H1 (cell line): ENCODE measurements around the gene RBM18. TPM values are rescaled to one million over a fixed set of nuclear protein-coding genes. Genes with fewer than 3 reads are reported as not detected.

Experiments used
- CTCF ChIA-PET: fragments of 300-600 bp; sonication (Branson Sonifier 250); formaldehyde crosslinking; loops from one replicate; lab custom pipeline; 2021; ENCODE audit not compliant: partially characterized antibody; lab: Charles Lee
- POLR2A ChIA-PET: fragments of 300-600 bp; sonication (Branson Sonifier 250); formaldehyde crosslinking; loops from one replicate; lab custom pipeline; 2021; ENCODE audit warnings: inconsistent platforms; ENCODE audit not compliant: partially characterized antibody; lab: Charles Lee
- DNase-seq, 2 experiments: peaks; one replicate each; pipeline versions ENCODE4 v3.0.0 to v3.0.0-alpha.2; 2010 to 2022; ENCODE audit warnings: low spot score in 2 of 2, low read depth in 1 of 2, mixed read lengths in 1 of 2
- FAIRE-seq: peaks from 2 replicates; lab custom pipeline; 2011; peaks lifted over from hg19 to GRCh38; lab: Jason Lieb, UNC
- H2AFZ ChIP-seq: 2 replicates; pipeline ENCODE4 v1.8.1; 2012; ENCODE audit warnings: low read length, inconsistent platforms
- H2AK5ac ChIP-seq: 2 replicates; pipeline ENCODE4 v1.6.1; 2013; ENCODE audit warnings: low read depth, low read length
- H2BK120ac ChIP-seq: replicated peaks from 2 replicates; pipeline ENCODE3; 2013; ENCODE audit warnings: low read depth, low read length, inconsistent platforms
- H2BK12ac ChIP-seq: 2 replicates; pipeline ENCODE4 v1.6.1; 2013; ENCODE audit warnings: low read depth, low read length
- H2BK15ac ChIP-seq: 2 replicates; pipeline ENCODE4 v1.6.1; 2013; ENCODE audit warnings: low read length
- H2BK20ac ChIP-seq: 2 replicates; pipeline ENCODE4 v1.6.1; 2013; ENCODE audit warnings: low read length
- H2BK5ac ChIP-seq: 2 replicates; pipeline ENCODE4 v1.6.1; 2013; ENCODE audit warnings: low read depth, low read length
- H3K14ac ChIP-seq: 2 replicates; pipeline ENCODE4 v1.6.1; 2013; ENCODE audit warnings: inconsistent platforms; ENCODE audit not compliant: insufficient read length
- H3K18ac ChIP-seq: 2 replicates; pipeline ENCODE4 v1.6.1; 2013; ENCODE audit warnings: low read length; ENCODE audit errors: extremely low read depth
- H3K23ac ChIP-seq: 2 replicates; pipeline ENCODE4 v1.6.1; 2013; ENCODE audit warnings: inconsistent platforms; ENCODE audit not compliant: insufficient read length
- H3K23me2 ChIP-seq: 2 replicates; pipeline ENCODE4 v1.6.1; 2013; ENCODE audit warnings: low read depth, low read length
- H3K27ac ChIP-seq: 2 replicates; pipeline ENCODE4 v1.6.1; 2011; ENCODE audit warnings: low read depth, low read length, inconsistent platforms
- H3K27me3 ChIP-seq, 4 experiments: replicated peaks in 1 of 4; 1 replicate in 1 of 4; 2 replicates in 3 of 4; pipeline versions ENCODE4 v1.6.1 to v1.8.1; 2011 to 2013; ENCODE audit warnings: low read length in 3 of 4, mild to moderate bottlenecking in 3 of 4, inconsistent platforms in 2 of 4, mixed read lengths in 2 of 4, moderate library complexity in 1 of 4; ENCODE audit not compliant: control insufficient read depth in 3 of 4, insufficient read depth in 3 of 4; ENCODE audit errors: extremely low read depth in 1 of 4
- H3K36me3 ChIP-seq, 4 experiments: 2 replicates each; pipeline versions ENCODE4 v1.6.1 to v1.8.1; 2011 to 2013; ENCODE audit warnings: mild to moderate bottlenecking in 4 of 4, low read length in 3 of 4, moderate library complexity in 2 of 4, control low read depth in 1 of 4, inconsistent platforms in 1 of 4; ENCODE audit not compliant: insufficient read depth in 4 of 4, control insufficient read depth in 2 of 4
- H3K4ac ChIP-seq: replicated peaks from 2 replicates; pipeline ENCODE3; 2013; ENCODE audit warnings: low read length, low read depth, mixed read lengths, inconsistent platforms; ENCODE audit not compliant: insufficient read length
- H3K4me1 ChIP-seq, 4 experiments: replicated peaks in 1 of 4; 1 replicate in 1 of 4; 2 replicates in 3 of 4; pipeline versions ENCODE4 v1.6.1 to v1.8.1; 2011 to 2013; ENCODE audit warnings: low read length in 3 of 4, inconsistent platforms in 2 of 4, mixed read lengths in 1 of 4; ENCODE audit not compliant: insufficient read depth in 4 of 4, control insufficient read depth in 3 of 4
- H3K4me2 ChIP-seq, 2 experiments: 2 replicates each; pipeline versions ENCODE4 v1.6.1 to v1.8.1; 2011 to 2013; ENCODE audit warnings: low read depth in 2 of 2, low read length in 2 of 2, control low read depth in 1 of 2, inconsistent platforms in 1 of 2, mild to moderate bottlenecking in 1 of 2; ENCODE audit not compliant: insufficient read depth in 1 of 2
- H3K4me3 ChIP-seq, 4 experiments: fragments of 200-600, 300-600 bp in 1 of 4; sonication (generic), shearing (Covaris generic), sonication (Bioruptor Twin) in 1 of 4; 2 replicates each; pipeline versions ENCODE4 v1.5.1 to v1.8.1; 2011 to 2016; ENCODE audit warnings: low read length in 4 of 4, low read depth in 3 of 4, control low read depth in 2 of 4, inconsistent platforms in 2 of 4, mild to moderate bottlenecking in 2 of 4, mixed read lengths in 1 of 4, moderate library complexity in 1 of 4; ENCODE audit not compliant: insufficient read depth in 2 of 4; ENCODE audit errors: extremely low read depth in 1 of 4
- H3K56ac ChIP-seq: replicated peaks from 2 replicates; pipeline ENCODE3; 2013; ENCODE audit warnings: low read depth, mild to moderate bottlenecking, mixed read lengths, low read length, inconsistent platforms; ENCODE audit not compliant: insufficient read length
- H3K79me1 ChIP-seq: 2 replicates; pipeline ENCODE4 v1.6.1; 2013; ENCODE audit warnings: low read depth, low read length, control low read depth
- H3K79me2 ChIP-seq, 2 experiments: 2 replicates each; pipeline versions ENCODE4 v1.6.1 to v1.8.1; 2012 to 2013; ENCODE audit warnings: low read length in 2 of 2, mild to moderate bottlenecking in 2 of 2, inconsistent platforms in 1 of 2; ENCODE audit not compliant: insufficient read depth in 2 of 2, control insufficient read depth in 1 of 2
- H3K9ac ChIP-seq, 4 experiments: replicated peaks in 1 of 4; 1 replicate in 1 of 4; 2 replicates in 3 of 4; pipeline versions ENCODE4 v1.6.1 to v1.8.1; 2011 to 2013; ENCODE audit warnings: low read depth in 3 of 4, low read length in 3 of 4, control low read depth in 2 of 4, mild to moderate bottlenecking in 2 of 4, moderate library complexity in 2 of 4, inconsistent platforms in 1 of 4; ENCODE audit errors: extremely low read depth in 1 of 4
- H3K9me3 ChIP-seq, 2 experiments: 2 replicates each; pipeline versions ENCODE4 v1.6.1 to v1.8.1; 2012 to 2013; ENCODE audit warnings: mild to moderate bottlenecking in 2 of 2, moderate library complexity in 2 of 2, control low read depth in 1 of 2, inconsistent platforms in 1 of 2, low read depth in 1 of 2, low read length in 1 of 2, mixed read lengths in 1 of 2; ENCODE audit not compliant: insufficient read depth in 2 of 2
- H4K20me1 ChIP-seq, 2 experiments: replicated peaks in 1 of 2; 2 replicates each; pipeline versions ENCODE3 to v1.8.1; 2011 to 2013; ENCODE audit warnings: inconsistent platforms in 2 of 2, low read length in 2 of 2, mild to moderate bottlenecking in 1 of 2; ENCODE audit not compliant: insufficient read depth in 2 of 2, control insufficient read depth in 1 of 2
- H4K5ac ChIP-seq: 2 replicates; pipeline ENCODE4 v1.6.1; 2013; ENCODE audit warnings: low read length, low read depth, mixed read lengths, inconsistent platforms; ENCODE audit not compliant: insufficient read length
- H4K8ac ChIP-seq: 2 replicates; pipeline ENCODE4 v1.8.0; 2013; ENCODE audit warnings: mild to moderate bottlenecking, moderate library complexity, low read length, inconsistent platforms; ENCODE audit not compliant: insufficient read depth; ENCODE audit errors: extremely low read depth
- H4K91ac ChIP-seq: replicated peaks from 2 replicates; pipeline ENCODE3; 2013; ENCODE audit warnings: low read length, mixed read lengths, inconsistent platforms; ENCODE audit not compliant: insufficient read length
- ATF2 ChIP-seq: IDR thresholded peaks from 2 replicates; pipeline ENCODE4 v1.6.1; 2012; ENCODE audit warnings: low read length, inconsistent platforms
- CBX8 ChIP-seq: fragments of 300-800, 300-1000 bp; sonication (generic); IDR thresholded peaks from 2 replicates; pipeline ENCODE4 v1.7.1; 2016; ENCODE audit warnings: low read depth, low read length, borderline replicate concordance
- CREB1 ChIP-seq: IDR thresholded peaks from 2 replicates; pipeline ENCODE4 v1.6.1; 2012; ENCODE audit warnings: inconsistent platforms
- GABPA ChIP-seq: IDR thresholded peaks from 2 replicates; pipeline ENCODE4 v1.6.1; 2011; ENCODE audit warnings: mild to moderate bottlenecking, low read length, moderate library complexity, borderline replicate concordance; ENCODE audit not compliant: insufficient read depth
- MAFK ChIP-seq: IDR thresholded peaks from 2 replicates; pipeline ENCODE4 v1.6.1; 2012; ENCODE audit warnings: low read depth, mild to moderate bottlenecking, improper control_type of control experiment, low read length
- NRF1 ChIP-seq: IDR thresholded peaks from 2 replicates; pipeline ENCODE4 v1.6.1; 2011; ENCODE audit warnings: mild to moderate bottlenecking, low read depth, low read length, improper control_type of control experiment
- RBBP5 ChIP-seq: IDR thresholded peaks from 2 replicates; pipeline ENCODE4 v1.7.1; 2012; ENCODE audit warnings: low read depth, mild to moderate bottlenecking, inconsistent platforms, low read length, moderate library complexity, borderline replicate concordance
- SP4 ChIP-seq: IDR thresholded peaks from 2 replicates; pipeline ENCODE4 v1.6.1; 2012; ENCODE audit warnings: low read length, inconsistent platforms
- TBP ChIP-seq: IDR thresholded peaks from 2 replicates; pipeline ENCODE4 v1.6.1; 2011; ENCODE audit warnings: low read depth, low read length, improper control_type of control experiment
- USF2 ChIP-seq: IDR thresholded peaks from 2 replicates; pipeline ENCODE4 v1.6.1; 2011; ENCODE audit warnings: low read length, improper control_type of control experiment
- WGBS, 2 experiments: shearing (Covaris generic) in 1 of 2; methylation state at CpG; one replicate each; pipeline versions ENCODE4 v1.1.6 to v1.1.7; 2013 to 2015; ENCODE audit warnings: low lambda C conversion rate in 2 of 2, mixed read lengths in 2 of 2, inconsistent platforms in 1 of 2, low coverage in 1 of 2, missing lambda C conversion rate in 1 of 2; ENCODE audit not compliant: insufficient replicate concordance in 2 of 2, insufficient coverage in 1 of 2, insufficient read length in 1 of 2; ENCODE audit errors: extremely low coverage in 1 of 2, missing lambda C conversion rate in 1 of 2; 5-methylcytosine and 5-hydroxymethylcytosine counted together
- polyA plus RNA-seq, 7 experiments: library from polyadenylated mRNA; depleted of rRNA in 3 of 7; stranded (reverse) in 5 of 7; unstranded in 2 of 7; fragments of >200 nt in 5 of 7; fragments of 200-250 nt in 2 of 7; gene quantifications; 1 replicate in 5 of 7; 2 replicates in 1 of 7; 4 replicates in 1 of 7; pipeline versions ENCODE4 v1.2.1 to v1.2.3, GENCODE V29; 2011 to 2013; ENCODE audit warnings: missing spikeins in 2 of 7, mixed read lengths in 2 of 7
- total RNA-seq: library from RNA; stranded (reverse); fragmentation: NEBNext Ultra II Directional; extraction: Animal tissue kit (Norgen Biotek cat#: 25700); gene quantifications from 2 replicates; pipeline ENCODE4 v1.2.1, GENCODE V29; 2021

The RBM18 gene
- total and polyA plus RNA-seq, 2 of the 8 experiments (the other 6 are each of a cell fraction or from before 2014, with no cell fraction given): 5.9 to 14.3 TPM

DNA sequence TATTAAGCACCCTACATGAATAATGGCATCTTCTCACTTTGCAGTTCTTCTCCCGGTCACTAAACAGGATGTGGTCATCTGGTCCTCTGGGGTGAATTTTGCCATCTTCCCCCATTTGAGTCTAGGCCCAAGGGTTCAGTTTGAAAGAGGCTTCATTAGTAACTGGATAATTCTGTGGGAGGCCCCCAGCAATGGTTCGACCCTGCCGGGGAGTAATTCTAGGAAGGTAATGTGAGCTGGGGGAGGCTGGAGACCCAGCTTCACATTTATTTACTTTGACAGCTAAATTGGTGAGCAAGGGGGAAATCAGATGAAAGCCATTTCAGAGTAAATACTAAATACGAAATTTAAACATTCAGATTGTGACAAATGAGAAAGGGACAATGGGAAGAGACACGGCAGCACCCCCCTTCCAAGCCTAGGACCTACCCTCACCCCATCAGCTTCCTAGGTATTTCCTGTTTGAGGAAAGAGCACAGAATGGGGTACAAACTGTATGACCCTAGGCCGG lies 31.8 kb downstream of the RBM18 start:
- ChIA-PET CTCF (interaction anchor here (0.6 to 1.8 kb wide), 7 partner anchors 10 to 136 kb away, joined by 3 to 5 read pairs (median 3); partner anchors contain the start of genes MRRF and RBM18), POLR2A (interaction anchor here (1.2 kb wide), 1 partner anchor 38 kb away, joined by 3 read pairs; no protein-coding TSS in a partner anchor)
- Histone ChIP-seq H3K9ac (no peak overlapping the region), H2BK15ac (no peak overlapping the region), H2AFZ (no peak overlapping the region), H3K9me3 (no peaks in the 10 kb centered on the region), H3K4ac (no peak overlapping the region), H2AK5ac (no peak overlapping the region), H3K79me1 (no peaks in the 10 kb centered on the region), H2BK12ac (no peak overlapping the region; the same call in 1 of the 2 replicates), H3K14ac (no peak overlapping the region), H3K4me2 (no peak overlapping the region), H4K8ac (no peak overlapping the region), H3K27me3 (peaks cover 25 to 45% (median 37%) of the 10 kb centered on the region in 4 experiments), H2BK20ac (no peak overlapping the region), H4K91ac (no peak overlapping the region), H3K23ac (no peak overlapping the region), H2BK120ac (no peak overlapping the region), H2BK5ac (no peak overlapping the region), H3K18ac (no peak overlapping the region), H4K5ac (no peak overlapping the region), H3K4me3 (no peak overlapping the region), H3K23me2 (peaks cover 2% of the 10 kb centered on the region; the same call in 1 of the 2 replicates), H4K20me1 (peaks cover 0 to 6% of the 10 kb centered on the region in 2 experiments), H3K79me2 (no peaks in the 10 kb centered on the region), H3K4me1 (peaks cover 0 to 6% (median 2%) of the 10 kb centered on the region in 4 experiments; a peak in 4 of 7 replicates), H3K36me3 (peaks cover 0 to 4% (median 0%) of the 10 kb centered on the region in 4 experiments; a peak in 1 of 8 replicates), H3K27ac (no peak overlapping the region), H3K56ac (no peak overlapping the region)
- 86% methylated on average over 6 of the region's 6 CpGs; no CpG with 5 or more reads in 1 of the 2 experiments for WGBS, 2 experiments
- DNase-seq (no peak), FAIRE-seq (no peak)
- no peak for TF ChIP-seq SP4
- no peak for TF ChIP-seq TBP
- no peak for TF ChIP-seq NRF1
- TF ChIP-seq RBBP5: no peak
- TF ChIP-seq USF2: no peak
- no peak for TF ChIP-seq CBX8
- no peak for TF ChIP-seq GABPA
- no peak for TF ChIP-seq ATF2
- no peak for TF ChIP-seq MAFK
- TF ChIP-seq CREB1: no peak
